Heart right ventricle (tissue), 16 donors: Measurements from ENCODE around the gene AIRE. TPM values are rescaled to one million over a fixed set of nuclear protein-coding genes. Genes with fewer than 3 reads are reported as not detected.

Experiments used
- ATAC-seq, 8 donors: fragments of 200-7000 bp; cut with Tn5 transposase; one replicate each; pipeline ENCODE4 v1.9.1; 2020; ENCODE audit warnings: mild to moderate bottlenecking in 8 of 8, moderate library complexity in 8 of 8, moderate number of reproducible peaks in 1 of 8
- DNase-seq, 2 donors: peaks; one replicate each; pipeline ENCODE4 v3.0.0-alpha.2; 2020
- H3K27ac ChIP-seq, 10 donors: fragments of 200-600 bp; sonication (generic) in 2 of 10; one replicate each; pipeline versions ENCODE4 v1.5.0 to v1.8.0; 2020 to 2022; ENCODE audit warnings: mild to moderate bottlenecking in 3 of 10
- H3K27me3 ChIP-seq, 7 donors: fragments of 200-600 bp; one replicate each; pipeline ENCODE4 v1.8.0; 2021 to 2022; ENCODE audit warnings: mild to moderate bottlenecking in 2 of 7
- H3K36me3 ChIP-seq, 9 donors: fragments of 200-600 bp; sonication (generic) in 1 of 9; one replicate each; pipeline versions ENCODE4 v1.5.0 to v1.8.0; 2020 to 2022; ENCODE audit warnings: mild to moderate bottlenecking in 2 of 9
- H3K4me1 ChIP-seq, 9 donors: fragments of 200-600 bp; sonication (generic) in 1 of 9; one replicate each; pipeline versions ENCODE4 v1.5.0 to v1.8.0; 2020 to 2022; ENCODE audit warnings: mild to moderate bottlenecking in 4 of 9
- H3K4me3 ChIP-seq, 10 donors: fragments of 200-600 bp; sonication (generic) in 2 of 10; one replicate each; pipeline versions ENCODE4 v1.5.0 to v1.8.0; 2020 to 2022; ENCODE audit warnings: mild to moderate bottlenecking in 7 of 10, moderate library complexity in 2 of 10
- H3K9me3 ChIP-seq, 11 donors: fragments of 200-600 bp in 10 of 11; sonication (generic) in 2 of 11; one replicate each; pipeline versions ENCODE4 v1.5.0 to v1.8.0; 2013 to 2022; ENCODE audit warnings: mild to moderate bottlenecking in 2 of 11, control low read depth in 1 of 11, moderate library complexity in 1 of 11
- WGBS, 2 donors: extraction: QIAGEN DNeasy Blood & Tissue Kit; methylation state at CpG; one replicate each; pipeline ENCODE4 v1.1.7; 2013; ENCODE audit warnings: inconsistent platforms in 1 of 2; 5-methylcytosine and 5-hydroxymethylcytosine counted together
- intact Hi-C, 10 donors: fragments of 100-400 bp; cut with DNase I; formaldehyde crosslinking; loops; one replicate each; pipeline versions ENCODE4 v1.11.1 to v1.14.2; 2022
- polyA plus RNA-seq, 2 donors: library from polyadenylated mRNA; stranded (reverse); fragments of 200-250 nt; gene quantifications; one replicate each; pipeline ENCODE4 v1.2.3, GENCODE V29; 2013
- total RNA-seq, 10 donors: library from RNA; stranded (reverse); fragmentation: NEBNext Ultra II Directional in 3 of 10; extraction: Animal tissue kit (Norgen Biotek cat#: 25700) in 3 of 10; gene quantifications; one replicate each; pipeline versions ENCODE4 v1.2.1 to v1.2.4, GENCODE V29; 2021 to 2023
- TF ChIP-seq, protein P1 (sequence below), 9 donors: fragments of 200-600 bp; sonication (generic) in 2 of 9; IDR thresholded peaks; one replicate each; pipeline versions ENCODE4 v1.5.0 to v1.8.0; 2021 to 2022; ENCODE audit warnings: antibody characterized with exemption in 9 of 9, mild to moderate bottlenecking in 5 of 9, moderate library complexity in 1 of 9
- donor health status: Arrhythmogenic right ventricular cardiomyopathy.
- donor health status: ischemic (EF 13 %, LVEDD 7.1; RV severe dilation, severe dysfunction).
- donor health status: healthy with polysubstance abuse.
- donor health status: DM: no; HTN: yes; CAD: no.
- donor health status: DM: no; HTN: no; CAD: no.
- donor health status: ischemic (EF 25% LVEDD 6.9; RV normal size, moderate dysfunction).
- donor health status: ischemic (EF 25% LVEDD 5.7; RV mildly dilated, moderate dysfunction).
- donor health status: healthy.
- donor health status: DM: yes; HTN: yes; CAD: no.
- donor health status: Ischemic cardiomyopathy.
- donor health status: ischemic (EF 35%, LVEDD 5.7; RV mildly dilated, moderate dysfunction).
- donor health status: nonischemic (EF 11% LVEDD 7.7; RV severe dilation, severe dysfunction).
- donor health status: DM: yes; HTN: yes; CAD: no.
- donor health status: PGD.
- donor health status: ischemic (EF 29% LVEDD 5.4; RV normal size, mild dysfunction).
- donor health status: nonischemic (EF 23%, LVEDD 6.1; RV moderate dilation, normal function).

Gene AIRE
- total and polyA plus RNA-seq, 12 donors, result 0.05 to 0.10 (median 0.06) TPM; not detected in 9

DNA sequence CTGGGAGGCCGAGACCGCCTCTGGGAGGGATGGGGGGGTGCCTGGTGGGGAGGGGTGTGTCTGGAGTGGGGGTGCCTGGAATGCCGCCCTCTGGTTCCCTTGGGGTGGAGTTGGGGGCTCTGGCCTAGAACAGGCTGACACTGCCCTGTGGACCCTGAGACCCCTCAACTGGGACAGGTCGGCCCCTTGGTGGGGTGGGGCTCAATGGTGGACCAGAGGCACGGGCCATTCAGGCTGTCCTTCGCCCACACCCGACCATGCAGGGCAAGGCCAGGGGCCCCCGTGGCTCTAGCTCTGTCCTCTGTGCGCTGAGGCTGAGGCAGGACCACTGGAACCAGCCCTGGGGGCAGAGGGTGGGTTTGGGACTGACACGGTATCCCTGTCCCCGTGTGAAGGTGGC lies 28.9 kb downstream of the AIRE start:
- ATAC-seq (no peak), DNase-seq (no peak)
- Histone ChIP-seq H3K9me3 (no peaks in the 10 kb centered on the region), H3K27me3 (no peaks in the 10 kb centered on the region), H3K4me1 (no peaks in the 10 kb centered on the region), H3K27ac (no peak overlapping the region), H3K36me3 (peaks cover 0 to 100% (median 30%) of the 10 kb centered on the region in 9 donors), H3K4me3 (no peak overlapping the region)
- intact Hi-C loops, result loop anchor here in 1 of 10 donors (10.0 kb wide), 1 partner anchor 310 kb away; no protein-coding TSS in a partner anchor
- TF ChIP-seq, protein P1, sequence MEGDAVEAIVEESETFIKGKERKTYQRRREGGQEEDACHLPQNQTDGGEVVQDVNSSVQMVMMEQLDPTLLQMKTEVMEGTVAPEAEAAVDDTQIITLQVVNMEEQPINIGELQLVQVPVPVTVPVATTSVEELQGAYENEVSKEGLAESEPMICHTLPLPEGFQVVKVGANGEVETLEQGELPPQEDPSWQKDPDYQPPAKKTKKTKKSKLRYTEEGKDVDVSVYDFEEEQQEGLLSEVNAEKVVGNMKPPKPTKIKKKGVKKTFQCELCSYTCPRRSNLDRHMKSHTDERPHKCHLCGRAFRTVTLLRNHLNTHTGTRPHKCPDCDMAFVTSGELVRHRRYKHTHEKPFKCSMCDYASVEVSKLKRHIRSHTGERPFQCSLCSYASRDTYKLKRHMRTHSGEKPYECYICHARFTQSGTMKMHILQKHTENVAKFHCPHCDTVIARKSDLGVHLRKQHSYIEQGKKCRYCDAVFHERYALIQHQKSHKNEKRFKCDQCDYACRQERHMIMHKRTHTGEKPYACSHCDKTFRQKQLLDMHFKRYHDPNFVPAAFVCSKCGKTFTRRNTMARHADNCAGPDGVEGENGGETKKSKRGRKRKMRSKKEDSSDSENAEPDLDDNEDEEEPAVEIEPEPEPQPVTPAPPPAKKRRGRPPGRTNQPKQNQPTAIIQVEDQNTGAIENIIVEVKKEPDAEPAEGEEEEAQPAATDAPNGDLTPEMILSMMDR (IDR thresholded peaks at IDR 0.05), result no peak
- 95 to 97% methylated on average over 11 of the region's 11 CpGs for WGBS, 2 donors

GRCh38 chr21:44315691-44316203 lies 30.1 kb downstream of the AIRE start:
- Histone ChIP-seq H3K27ac (no peak overlapping the region), H3K9me3 (no peaks in the 10 kb centered on the region), H3K27me3 (no peaks in the 10 kb centered on the region), H3K4me1 (no peaks in the 10 kb centered on the region), H3K4me3 (no peak overlapping the region), H3K36me3 (peaks cover 0 to 100% (median 26%) of the 10 kb centered on the region in 9 donors)
- intact Hi-C loops, result loop anchor here in 1 of 10 donors (10.0 kb wide), 1 partner anchor 311 kb away; no protein-coding TSS in a partner anchor
- DNase-seq (no peak), ATAC-seq (no peak)
- WGBS, 2 donors, result 89 to 92% methylated on average over 16 of the region's 16 CpGs
- TF ChIP-seq, protein P1 (IDR thresholded peaks at IDR 0.05), result no peak

- intact Hi-C loops, result loop anchor here in 1 of 10 donors (10.0 kb wide), 1 partner anchor 312 kb away; no protein-coding TSS in a partner anchor
- peaks cover 0 to 100% (median 21%) of the 10 kb centered on the region in 9 donors for H3K36me3 ChIP-seq
Observed at GRCh38 chr21:44316277-44316900, 30.7 kb downstream of the AIRE start.

GRCh38 chr21:44317241-44317782 lies 31.6 kb downstream of the AIRE start:
- Histone ChIP-seq H3K4me1 (no peaks in the 10 kb centered on the region), H3K27ac (no peak overlapping the region), H3K27me3 (no peaks in the 10 kb centered on the region), H3K9me3 (no peaks in the 10 kb centered on the region), H3K36me3 (peaks cover 0 to 100% (median 21%) of the 10 kb centered on the region in 9 donors), H3K4me3 (no peak overlapping the region)
- ATAC-seq (no peak), DNase-seq (no peak)
- intact Hi-C loops, result loop anchor here in 1 of 10 donors (10.0 kb wide), 1 partner anchor 313 kb away; no protein-coding TSS in a partner anchor
- TF ChIP-seq, protein P1 (IDR thresholded peaks at IDR 0.05), result no peak
- 84 to 92% methylated on average over 19 of the region's 19 CpGs for WGBS, 2 donors

More at GRCh38 chr21:44316277-44316900, 30.7 kb downstream of the AIRE start:
- Histone ChIP-seq H3K27ac (no peak overlapping the region), H3K4me3 (no peak overlapping the region), H3K4me1 (no peaks in the 10 kb centered on the region), H3K27me3 (no peaks in the 10 kb centered on the region), H3K9me3 (no peaks in the 10 kb centered on the region)
- ATAC-seq (no peak), DNase-seq (no peak)
- WGBS, 2 donors, result 93 to 96% methylated on average over 27 of the region's 27 CpGs
- TF ChIP-seq, protein P1 (IDR thresholded peaks at IDR 0.05), result no peak
